Measurements from ENCODE around the gene PCNX1.
"Not testable (repeated sequence)": the region's sequence is repeated elsewhere in the genome, so short reads cannot be mapped to it uniquely, and the experiment has no call there.

The PCNX1 gene

GRCh38 chr14:71139294-71139946 lies 232.2 kb downstream of the PCNX1 start:
- DNase-seq (ENCODE audit: low spot score), result no peak
- no peak for TF ChIP-seq CTCF (IDR thresholded peaks at IDR 0.05; ENCODE audit: extremely low read depth, insufficient read depth, missing control alignments)
- in situ Hi-C loops (cut with MboI; ENCODE audit: low pct_unique_long_range_greater_than_20kb, low sequenced_read_pairs, unreplicated experiment), result loop anchor here (10.0 kb wide), 1 partner anchor 615 kb away; no protein-coding TSS in a partner anchor

GRCh38 chr14:71140157-71140556 lies 232.9 kb downstream of the PCNX1 start:
- no peak for TF ChIP-seq CTCF (IDR thresholded peaks at IDR 0.05; ENCODE audit: extremely low read depth, insufficient read depth, missing control alignments)
- DNase-seq (ENCODE audit: low spot score), result no peak
- in situ Hi-C loops (cut with MboI; ENCODE audit: low pct_unique_long_range_greater_than_20kb, low sequenced_read_pairs, unreplicated experiment), result no loop called here

- no peak for DNase-seq (ENCODE audit: low spot score)
- in situ Hi-C loops (cut with MboI; ENCODE audit: low pct_unique_long_range_greater_than_20kb, low sequenced_read_pairs, unreplicated experiment), result no loop called here
Observed at GRCh38 chr14:71141701-71142374, 234.6 kb downstream of the PCNX1 start.

GRCh38 chr14:71142375-71143038 lies 235.2 kb downstream of the PCNX1 start:
- no peak for TF ChIP-seq CTCF (IDR thresholded peaks at IDR 0.05; ENCODE audit: extremely low read depth, insufficient read depth, missing control alignments)
- in situ Hi-C loops (cut with MboI; ENCODE audit: low pct_unique_long_range_greater_than_20kb, low sequenced_read_pairs, unreplicated experiment), result no loop called here
- DNase-seq (ENCODE audit: low spot score), result no peak

More at GRCh38 chr14:71141701-71142374, 234.6 kb downstream of the PCNX1 start:
- TF ChIP-seq CTCF (IDR thresholded peaks at IDR 0.05; ENCODE audit: extremely low read depth, insufficient read depth, missing control alignments), result no peak

GRCh38 chr14:71143381-71144290 lies 236.4 kb downstream of the PCNX1 start:
- TF ChIP-seq CTCF (IDR thresholded peaks at IDR 0.05; ENCODE audit: extremely low read depth, insufficient read depth, missing control alignments), result no peak
- DNase-seq (ENCODE audit: low spot score), result no peak
- in situ Hi-C loops (cut with MboI; ENCODE audit: low pct_unique_long_range_greater_than_20kb, low sequenced_read_pairs, unreplicated experiment), result no loop called here

GRCh38 chr14:71147335-71147734 lies 240.1 kb downstream of the PCNX1 start:
- DNase-seq (ENCODE audit: low spot score); in situ Hi-C loops (cut with MboI; ENCODE audit: low pct_unique_long_range_greater_than_20kb, low sequenced_read_pairs, unreplicated experiment): not testable (repeated sequence)
- TF ChIP-seq CTCF (IDR thresholded peaks at IDR 0.05; ENCODE audit: extremely low read depth, insufficient read depth, missing control alignments), result peak; percentile 4

Data from GM13977 (cell line).